ENCODE results near the gene ANKLE1. TPM values are rescaled to one million over a fixed set of nuclear protein-coding genes. Genes with fewer than 3 reads are reported as not detected.

Gene ANKLE1
- total RNA-seq, 1 experiment from 2014 or later, result 16.5 TPM

- H4K20me1 ChIP-seq (ENCODE audit: control insufficient read depth, insufficient read depth, insufficient read length), result no peaks in the 10 kb centered on the region
- peak; percentile 47; the same call in 2 of the 3 replicates for TF ChIP-seq CTCF (conservative IDR thresholded peaks at IDR 0.05)
- H2BK5ac ChIP-seq (ENCODE audit: insufficient read length, low read length), result no peak overlapping the region
- H3K36me3 Mint-ChIP-seq (ENCODE audit: insufficient read depth in 1 of 3, low read depth in 3 of 3), result peaks cover 22 to 66% (median 50%) of the 10 kb centered on the region in 3 experiments; a peak in 6 of 7 replicates
- WGBS (ENCODE audit: extremely low coverage, insufficient read length, low lambda C conversion rate), result no CpG with 5 or more reads among the region's 80 CpGs
- no peak overlapping the region for H2BK20ac ChIP-seq (ENCODE audit: low read depth, low read length, poor library complexity, severe bottlenecking)
- no peak overlapping the region for H3K18ac ChIP-seq (ENCODE audit: insufficient read length, low read depth, low read length)
- H3K4me1 Mint-ChIP-seq, result peaks cover 16 to 20% of the 10 kb centered on the region in 2 experiments
- H2BK15ac ChIP-seq (ENCODE audit: low read depth, low read length), result no peak overlapping the region
- no peak overlapping the region for H3K27ac ChIP-seq (ENCODE audit: insufficient read length, low read depth, low read length)
- H3K79me1 ChIP-seq (ENCODE audit: insufficient read depth, low read depth, low read length, poor library complexity, severe bottlenecking), result peaks cover 3% of the 10 kb centered on the region
- no peak overlapping the region for H4K8ac ChIP-seq (replicated peaks; ENCODE audit: insufficient read length, low read depth, low read length)
- no peak overlapping the region for H4K91ac ChIP-seq (ENCODE audit: insufficient read length, low read depth, low read length)
- no peak overlapping the region for H3K23ac ChIP-seq (ENCODE audit: insufficient read length, low read depth, low read length)
- peak overlapping the region; percentile 81 to 87 for H3K4me3 Mint-ChIP-seq
- H2BK120ac ChIP-seq (ENCODE audit: low read depth, low read length, poor library complexity, severe bottlenecking), result no peak overlapping the region
- H3K27ac Mint-ChIP-seq, result peak overlapping the region in 2 of 3 experiments; percentile 55 to 85; a peak in 3 of 7 replicates
- H3K4ac ChIP-seq (ENCODE audit: low read depth, low read length), result no peak overlapping the region
- H3K9ac ChIP-seq (ENCODE audit: extremely low read depth, insufficient read length, low read length), result peak overlapping the region; percentile 27
- no peak overlapping the region for H4K5ac ChIP-seq (ENCODE audit: insufficient read length, low read depth, low read length)
- H3K4me1 ChIP-seq (ENCODE audit: insufficient read depth, low read length), result no peaks in the 10 kb centered on the region
- no peak overlapping the region for H2AFZ ChIP-seq (ENCODE audit: low read length)
- H3K23me2 ChIP-seq (ENCODE audit: insufficient read length, low read depth, low read length, poor library complexity, severe bottlenecking), result peaks cover 6% of the 10 kb centered on the region
- H2AK5ac ChIP-seq (ENCODE audit: insufficient read length, low read length), result no peak overlapping the region
- H3K14ac ChIP-seq (ENCODE audit: insufficient read depth, low read length), result peak overlapping the region; percentile 18
- H2BK12ac ChIP-seq (ENCODE audit: insufficient read length, low read depth, low read length), result no peak overlapping the region
- no peaks in the 10 kb centered on the region for H3K9me3 ChIP-seq (ENCODE audit: control insufficient read depth, low read depth, low read length)
- no peaks in the 10 kb centered on the region for H3K27me3 Mint-ChIP-seq (ENCODE audit: low read depth)
- H3K27me3 ChIP-seq (ENCODE audit: insufficient read depth, low read length), result no peaks in the 10 kb centered on the region
- peak; percentile 41 for DNase-seq
- H3K79me2 ChIP-seq (ENCODE audit: insufficient read depth, low read length), result peaks cover 7% of the 10 kb centered on the region
- no peak overlapping the region for H3K56ac ChIP-seq (ENCODE audit: insufficient read length, low read depth, low read length)
- peak overlapping the region; percentile 69 for H3K4me2 ChIP-seq (ENCODE audit: insufficient read depth, insufficient read length, low read length)
- H3T11ph ChIP-seq (ENCODE audit: low read length), result no peak overlapping the region
- H3K9me3 Mint-ChIP-seq, result no peaks in the 10 kb centered on the region
Observed at GRCh38 chr19:17235300-17235970, 46.3 kb upstream of the ANKLE1 start.

Measured in H9 (cell line).